Fibroblast of villous mesenchyme (primary cell): ENCODE data around the gene SYNJ1. TPM values are rescaled to one million over a fixed set of nuclear protein-coding genes. Genes with fewer than 3 reads are reported as not detected.

Experiments
- DNase-seq: peaks from one replicate; pipeline ENCODE4 v3.0.0-alpha.2; 2010; ENCODE audit warnings: low read depth
- H3K4me3 ChIP-seq: 2 replicates; pipeline ENCODE4 v1.5.1; 2011; ENCODE audit warnings: low read depth, mild to moderate bottlenecking, low read length
- total RNA-seq: library from RNA; depleted of rRNA; stranded (reverse); fragments of >200 nt; gene quantifications from 2 replicates; pipeline ENCODE4 v1.2.3, GENCODE V29; 2012
- TF ChIP-seq, protein P1 (sequence below): IDR thresholded peaks from 2 replicates; pipeline ENCODE4 v1.5.1; 2012; ENCODE audit warnings: low read depth, mild to moderate bottlenecking, low read length; ENCODE audit not compliant: insufficient read depth

SYNJ1 gene
- total RNA-seq, 1 donor: 7.3 TPM

DNA sequence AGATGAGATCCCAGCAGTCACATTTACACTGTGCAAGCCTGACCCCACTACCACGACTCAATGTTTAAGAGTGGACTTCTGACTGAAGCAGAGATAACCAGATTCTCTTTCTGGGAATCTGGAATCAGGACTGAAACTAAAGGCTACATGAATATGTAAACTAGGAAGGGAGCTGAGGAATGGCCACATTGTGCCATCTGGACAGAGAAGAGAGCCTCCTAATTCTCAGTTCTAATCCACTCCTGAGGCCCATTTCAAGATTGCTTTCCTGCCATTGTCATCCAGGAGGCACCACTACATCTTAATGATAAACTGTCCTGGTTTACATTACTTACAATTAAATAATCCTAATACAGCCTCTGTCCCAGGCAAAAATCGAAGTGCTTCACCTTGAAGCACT is 37.2 kb upstream of the SYNJ1 start:
- no peak for DNase-seq
- H3K4me3 ChIP-seq: no peak overlapping the region
- TF ChIP-seq, protein P1, sequence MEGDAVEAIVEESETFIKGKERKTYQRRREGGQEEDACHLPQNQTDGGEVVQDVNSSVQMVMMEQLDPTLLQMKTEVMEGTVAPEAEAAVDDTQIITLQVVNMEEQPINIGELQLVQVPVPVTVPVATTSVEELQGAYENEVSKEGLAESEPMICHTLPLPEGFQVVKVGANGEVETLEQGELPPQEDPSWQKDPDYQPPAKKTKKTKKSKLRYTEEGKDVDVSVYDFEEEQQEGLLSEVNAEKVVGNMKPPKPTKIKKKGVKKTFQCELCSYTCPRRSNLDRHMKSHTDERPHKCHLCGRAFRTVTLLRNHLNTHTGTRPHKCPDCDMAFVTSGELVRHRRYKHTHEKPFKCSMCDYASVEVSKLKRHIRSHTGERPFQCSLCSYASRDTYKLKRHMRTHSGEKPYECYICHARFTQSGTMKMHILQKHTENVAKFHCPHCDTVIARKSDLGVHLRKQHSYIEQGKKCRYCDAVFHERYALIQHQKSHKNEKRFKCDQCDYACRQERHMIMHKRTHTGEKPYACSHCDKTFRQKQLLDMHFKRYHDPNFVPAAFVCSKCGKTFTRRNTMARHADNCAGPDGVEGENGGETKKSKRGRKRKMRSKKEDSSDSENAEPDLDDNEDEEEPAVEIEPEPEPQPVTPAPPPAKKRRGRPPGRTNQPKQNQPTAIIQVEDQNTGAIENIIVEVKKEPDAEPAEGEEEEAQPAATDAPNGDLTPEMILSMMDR: no peak

DNA sequence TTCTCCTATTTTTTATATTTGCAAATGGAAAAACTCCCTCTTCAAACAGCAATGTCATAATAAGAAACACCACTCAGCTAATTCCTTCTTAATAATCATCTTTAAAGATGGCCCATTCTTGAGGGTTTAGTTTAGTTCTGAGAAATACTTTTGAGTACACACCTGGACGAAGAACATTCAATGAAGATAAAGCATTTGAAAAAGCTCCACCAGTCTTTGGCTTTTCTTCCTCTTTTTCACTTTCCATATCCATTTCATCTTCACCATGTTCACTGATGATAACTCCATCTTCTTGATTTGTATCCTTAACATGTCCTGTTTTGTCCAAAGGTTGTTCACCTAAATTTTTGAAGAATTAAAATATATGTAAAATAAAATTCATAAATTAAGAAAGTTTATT is 36.4 kb upstream of the SYNJ1 start:
- DNase-seq: no peak
- H3K4me3 ChIP-seq: no peak overlapping the region
- TF ChIP-seq, protein P1: no peak

DNA sequence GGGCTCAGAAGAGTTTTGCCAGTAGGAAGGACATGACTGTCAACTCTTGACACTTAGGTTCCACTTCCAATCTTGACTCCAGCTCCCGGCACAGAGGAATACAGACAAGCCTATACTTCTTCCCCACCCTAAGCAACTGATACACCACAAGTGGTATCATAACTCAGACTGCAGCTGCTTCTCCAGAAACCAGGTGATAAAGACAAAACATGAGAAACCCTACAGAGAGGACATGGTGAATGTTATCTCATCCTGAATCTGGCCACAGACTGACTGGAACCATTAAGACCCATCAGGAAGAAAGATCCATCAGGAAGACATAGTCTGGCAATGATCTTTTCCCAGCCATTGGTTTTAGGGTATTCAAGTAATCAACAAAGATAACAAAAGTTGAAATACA is 30.0 kb upstream of the SYNJ1 start:
- no peak for DNase-seq
- no peak overlapping the region for H3K4me3 ChIP-seq
- TF ChIP-seq, protein P1: no peak

DNA sequence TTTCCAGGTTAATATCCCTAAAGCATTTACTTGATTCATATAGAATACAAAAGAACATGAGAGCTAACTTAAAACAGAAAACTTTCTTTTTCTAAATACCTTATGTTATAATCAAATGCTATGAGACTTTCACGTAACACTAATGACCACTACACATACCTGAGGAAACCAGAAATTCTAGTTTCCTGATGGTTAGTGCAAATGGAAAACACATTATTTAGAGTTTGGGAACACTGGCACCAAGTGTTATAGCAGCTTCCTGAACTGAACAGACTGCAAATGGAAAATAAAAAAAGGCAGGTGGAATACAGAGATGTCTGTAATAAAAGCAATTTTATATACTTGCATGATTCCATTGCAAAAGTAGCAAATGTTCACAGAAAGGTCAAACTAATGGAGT is 28.3 kb upstream of the SYNJ1 start:
- TF ChIP-seq, protein P1: no peak

DNA sequence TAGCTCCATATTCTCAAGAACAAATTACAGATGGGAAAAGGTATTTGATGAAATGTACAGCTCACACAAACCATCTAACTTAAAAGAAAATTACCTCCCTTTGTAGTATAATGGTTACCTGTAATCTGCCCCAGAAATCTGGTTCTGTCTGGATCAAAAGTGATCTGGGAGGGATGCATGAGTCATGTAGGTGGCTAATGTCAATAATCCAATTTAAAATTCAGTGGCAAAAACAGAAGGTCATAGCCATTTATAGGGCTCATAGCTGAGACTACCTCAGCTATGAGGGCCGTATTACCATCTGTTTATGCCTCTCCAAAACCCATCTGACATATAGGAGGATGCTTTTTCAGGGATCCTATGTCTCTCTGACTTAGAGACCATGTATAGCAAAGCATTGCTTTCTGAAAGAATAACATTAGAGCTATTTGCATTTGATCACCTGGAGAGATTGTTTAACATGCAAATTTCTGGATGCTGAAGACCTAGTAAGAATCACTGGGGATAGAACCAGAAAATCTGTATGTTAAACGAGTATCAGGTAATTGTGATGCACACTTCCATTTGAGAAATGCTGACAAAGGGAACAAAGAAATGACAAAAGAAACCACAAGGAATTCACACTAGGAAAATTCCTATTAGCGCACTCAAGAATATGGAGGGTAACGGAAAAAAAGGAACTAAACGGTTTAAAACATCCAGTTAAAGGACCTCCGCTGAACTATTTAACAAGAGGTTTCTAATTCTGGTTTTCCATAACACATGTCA is 26.2 kb upstream of the SYNJ1 start:
- TF ChIP-seq, protein P1: no peak
- no peak overlapping the region for H3K4me3 ChIP-seq
- DNase-seq: no peak

More for the DNA sequence above, 28.3 kb upstream of the SYNJ1 start:
- DNase-seq: no peak
- no peak overlapping the region for H3K4me3 ChIP-seq

DNA sequence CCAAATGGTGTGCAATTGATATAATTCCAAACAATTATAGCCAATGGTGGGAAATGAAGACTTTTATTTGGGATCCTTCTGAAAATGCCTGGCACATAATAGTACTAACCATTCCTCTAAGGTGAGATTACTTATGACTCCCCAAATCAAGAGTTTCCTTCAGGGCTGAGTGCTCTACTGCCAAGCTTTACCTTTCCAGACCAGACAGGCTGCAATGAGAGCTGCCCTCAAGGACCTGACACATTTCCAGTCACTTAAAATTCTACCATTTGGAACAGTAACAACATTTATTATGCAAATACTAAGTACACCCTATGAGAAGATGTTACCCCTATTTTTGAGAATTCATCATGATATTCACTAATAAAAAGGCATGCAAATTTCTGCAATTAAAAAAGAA is 22.6 kb upstream of the SYNJ1 start:
- TF ChIP-seq, protein P1: no peak
- H3K4me3 ChIP-seq: no peak overlapping the region
- DNase-seq: no peak

DNA sequence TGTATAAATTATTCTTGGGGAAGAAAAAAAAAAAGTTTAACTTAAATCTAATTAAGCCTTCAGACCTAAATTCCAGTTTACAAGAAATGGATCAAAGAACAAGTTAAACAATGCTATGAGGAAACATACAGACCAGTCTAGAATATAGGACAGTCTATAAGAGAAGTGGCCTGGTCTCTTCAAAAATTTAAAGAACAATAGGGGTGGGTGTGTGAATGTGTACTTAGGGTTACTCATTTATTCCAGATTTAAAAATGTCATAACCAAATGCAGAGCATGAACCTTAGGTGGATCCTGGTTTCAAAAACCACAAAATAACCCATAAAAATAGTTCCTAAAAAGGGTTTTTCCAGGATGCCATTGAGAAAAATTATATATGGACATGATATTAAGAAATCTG is 21.8 kb upstream of the SYNJ1 start:
- no peak overlapping the region for H3K4me3 ChIP-seq
- DNase-seq: no peak
- TF ChIP-seq, protein P1: no peak
